Omental fat pad (tissue), 4 donors: Measurements from ENCODE around the gene KPRP. TPM values are rescaled to one million over a fixed set of nuclear protein-coding genes. Genes with fewer than 3 reads are reported as not detected.

Experiments
- ATAC-seq: fragments of 150-250 bp; one replicate; pipeline ENCODE4 v1.9.1; 2016; ENCODE audit warnings: mild to moderate bottlenecking, moderate library complexity; ENCODE audit not compliant: low FRiP score
- DNase-seq: peaks from one replicate; pipeline ENCODE4 v3.0.0-alpha.2; 2019; ENCODE audit warnings: low spot score
- total RNA-seq, 4 donors: library from RNA; depleted of rRNA; stranded (reverse); fragments of >200 nt; gene quantifications; one replicate each; pipeline ENCODE4 v1.1.0, GENCODE V29; 2016
- TF ChIP-seq, protein P1 (sequence below), 3 donors: fragments of 450-650 bp; IDR thresholded peaks; one replicate each; pipeline ENCODE4 v1.5.1; 2016 to 2017; ENCODE audit warnings: antibody characterized with exemption in 3 of 3, mild to moderate bottlenecking in 3 of 3, moderate library complexity in 2 of 3

KPRP gene
- total RNA-seq, 4 donors from 2014 or later, result not detected

DNA sequence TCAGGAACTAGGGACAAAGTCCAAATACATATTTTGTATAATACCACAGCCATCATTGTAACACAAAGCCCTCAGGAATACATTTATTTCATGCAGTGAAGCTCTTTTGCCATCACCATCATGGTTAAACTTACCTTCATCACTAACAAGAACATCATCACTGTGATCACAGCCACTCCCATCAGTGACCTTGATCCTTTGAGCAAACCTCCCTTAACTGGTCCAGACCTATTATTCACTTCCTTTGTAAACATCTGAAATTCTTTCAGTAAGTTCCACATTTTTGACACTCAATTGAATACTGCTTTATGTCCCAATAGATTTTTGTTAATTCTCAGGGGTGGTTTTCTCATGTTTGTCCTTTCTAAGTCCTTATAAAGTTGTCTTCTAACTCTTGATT, 16.2 kb upstream of the KPRP start:
- DNase-seq, result no peak

DNA sequence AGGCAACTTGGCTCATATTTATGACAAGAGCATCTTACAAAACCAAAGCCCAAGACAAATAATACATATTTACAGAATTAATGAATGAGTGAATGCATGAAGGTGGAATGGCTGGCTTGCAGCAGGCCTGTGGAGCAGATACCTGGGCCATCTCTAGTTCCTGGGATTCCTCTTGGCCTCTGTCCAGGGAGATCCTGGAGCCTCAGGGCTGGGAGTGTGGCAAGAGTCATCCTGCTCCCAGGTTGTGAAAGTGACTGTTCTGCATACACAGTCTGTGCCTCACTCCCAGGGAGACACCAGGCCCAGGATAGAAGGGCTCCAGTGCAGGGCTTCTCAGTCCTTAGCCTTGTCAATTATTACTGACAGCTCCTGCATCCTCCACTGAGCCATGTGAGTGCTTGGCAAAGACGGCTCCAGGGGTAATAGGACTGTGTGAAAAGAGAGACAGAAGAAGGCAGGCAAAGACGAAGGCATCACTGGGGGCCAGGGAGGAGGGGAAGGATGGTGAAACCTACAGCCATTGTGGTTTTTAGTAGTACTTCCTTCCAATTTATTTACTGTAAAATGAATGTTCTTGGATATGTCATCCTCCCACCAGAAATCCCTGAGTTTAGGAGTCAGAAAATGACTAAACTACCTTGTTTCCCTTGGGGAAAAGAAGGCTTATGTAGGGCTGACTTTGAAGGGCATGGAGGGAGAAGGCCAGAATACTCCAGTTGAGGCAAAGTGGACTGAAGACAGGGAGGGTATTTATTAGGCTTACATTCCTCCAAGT, 14.3 kb upstream of the KPRP start:
- TF ChIP-seq, protein P1, sequence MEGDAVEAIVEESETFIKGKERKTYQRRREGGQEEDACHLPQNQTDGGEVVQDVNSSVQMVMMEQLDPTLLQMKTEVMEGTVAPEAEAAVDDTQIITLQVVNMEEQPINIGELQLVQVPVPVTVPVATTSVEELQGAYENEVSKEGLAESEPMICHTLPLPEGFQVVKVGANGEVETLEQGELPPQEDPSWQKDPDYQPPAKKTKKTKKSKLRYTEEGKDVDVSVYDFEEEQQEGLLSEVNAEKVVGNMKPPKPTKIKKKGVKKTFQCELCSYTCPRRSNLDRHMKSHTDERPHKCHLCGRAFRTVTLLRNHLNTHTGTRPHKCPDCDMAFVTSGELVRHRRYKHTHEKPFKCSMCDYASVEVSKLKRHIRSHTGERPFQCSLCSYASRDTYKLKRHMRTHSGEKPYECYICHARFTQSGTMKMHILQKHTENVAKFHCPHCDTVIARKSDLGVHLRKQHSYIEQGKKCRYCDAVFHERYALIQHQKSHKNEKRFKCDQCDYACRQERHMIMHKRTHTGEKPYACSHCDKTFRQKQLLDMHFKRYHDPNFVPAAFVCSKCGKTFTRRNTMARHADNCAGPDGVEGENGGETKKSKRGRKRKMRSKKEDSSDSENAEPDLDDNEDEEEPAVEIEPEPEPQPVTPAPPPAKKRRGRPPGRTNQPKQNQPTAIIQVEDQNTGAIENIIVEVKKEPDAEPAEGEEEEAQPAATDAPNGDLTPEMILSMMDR (IDR thresholded peaks at IDR 0.05), result no peak
- no peak for ATAC-seq
- no peak for DNase-seq

More for the DNA sequence above, 16.2 kb upstream of the KPRP start:
- TF ChIP-seq, protein P1 (IDR thresholded peaks at IDR 0.05), result no peak
- ATAC-seq, result no peak

DNA sequence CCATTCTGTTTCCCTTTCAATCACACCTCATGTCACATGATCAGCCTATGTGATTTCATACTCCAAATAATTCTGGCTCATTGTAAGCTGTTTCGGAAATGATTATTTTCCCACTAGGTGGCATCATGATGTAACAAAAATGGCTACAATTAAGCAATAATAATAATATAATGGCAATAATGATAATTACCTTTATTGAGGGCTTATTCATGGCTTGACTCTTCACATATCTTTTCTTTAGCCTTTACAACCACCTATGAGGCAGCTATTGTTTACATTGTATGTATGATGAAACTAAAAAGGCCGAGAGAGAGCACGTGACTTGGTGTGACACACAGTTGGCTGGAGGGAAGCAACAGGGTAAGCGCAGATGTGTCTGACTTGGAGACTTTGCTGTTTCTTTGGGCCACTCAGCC, 12.5 kb upstream of the KPRP start:
- ATAC-seq, result no peak

DNA sequence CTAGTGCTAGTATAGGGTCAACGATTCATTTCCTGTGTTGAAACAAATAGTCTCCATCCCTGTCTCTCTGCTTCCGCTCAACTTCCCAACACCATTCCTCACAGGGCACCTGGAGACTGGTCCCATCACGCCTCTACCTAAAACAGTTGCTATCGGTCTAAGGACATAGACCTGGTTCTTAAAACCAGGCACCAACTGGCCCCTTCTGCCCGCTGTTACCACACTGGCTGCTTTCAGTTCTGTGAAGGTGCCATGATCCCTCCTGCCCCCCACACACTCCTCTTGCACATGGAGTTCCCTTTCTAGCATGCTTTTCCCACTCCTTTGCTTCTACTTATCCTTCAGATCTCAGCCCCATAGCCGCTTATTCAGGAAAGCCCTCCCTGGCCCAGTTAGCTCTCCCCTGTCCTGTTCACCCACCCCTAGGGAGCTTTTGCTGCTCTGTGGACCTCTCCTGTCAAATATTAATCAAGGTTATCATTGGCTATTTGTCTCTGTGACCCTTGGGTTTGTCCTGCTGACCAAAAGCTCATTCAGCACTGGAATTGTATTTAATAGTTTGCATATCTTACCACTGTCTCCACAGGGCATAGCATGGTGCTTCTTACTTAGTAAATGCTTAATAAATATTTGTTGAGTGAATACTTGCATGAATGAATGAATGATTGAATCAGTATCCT, 11.9 kb upstream of the KPRP start:
- no peak for ATAC-seq
- TF ChIP-seq, protein P1 (IDR thresholded peaks at IDR 0.05), result no peak
- no peak for DNase-seq

More for the DNA sequence above, 12.5 kb upstream of the KPRP start:
- TF ChIP-seq, protein P1 (IDR thresholded peaks at IDR 0.05), result no peak
- no peak for DNase-seq

DNA sequence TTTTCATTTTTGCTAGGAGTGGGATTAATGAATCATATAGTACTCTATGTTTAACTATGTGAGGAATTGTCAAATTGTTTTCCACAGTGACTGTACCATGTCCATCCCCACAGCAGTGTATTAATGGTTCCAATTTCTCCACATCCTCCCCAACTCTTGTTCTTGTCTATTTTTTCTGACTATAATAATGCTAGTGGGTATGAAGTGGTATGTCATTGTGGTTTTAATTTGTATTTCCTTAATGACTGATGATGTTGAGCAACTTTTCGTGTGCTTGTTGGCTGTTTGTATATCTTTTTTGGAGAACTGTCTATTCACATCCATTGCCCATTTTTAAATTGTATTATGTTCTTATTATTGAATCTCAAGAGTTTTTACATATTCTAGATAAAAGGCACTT, 10.0 kb upstream of the KPRP start:
- DNase-seq, result no peak
- TF ChIP-seq, protein P1 (IDR thresholded peaks at IDR 0.05), result no peak
- ATAC-seq, result no peak

DNA sequence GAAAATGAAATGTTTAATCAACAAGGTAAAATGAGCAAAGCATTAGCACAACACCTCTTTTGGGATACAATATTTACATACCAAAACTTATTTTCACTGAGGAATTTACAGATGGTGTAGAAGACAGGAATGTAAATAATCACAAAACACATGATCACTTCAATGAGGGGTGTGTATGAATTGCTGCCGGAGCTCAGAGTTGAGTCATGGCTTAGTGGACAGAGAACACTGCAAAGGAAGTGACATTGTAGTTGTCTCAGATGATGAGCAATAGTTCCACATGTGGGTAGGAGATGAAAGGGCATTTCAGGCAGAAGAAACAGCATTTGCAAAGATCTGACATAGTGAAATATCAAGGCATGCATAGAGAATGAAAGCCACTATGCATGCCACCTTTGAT, 5.6 kb upstream of the KPRP start:
- TF ChIP-seq, protein P1 (IDR thresholded peaks at IDR 0.05), result no peak
- no peak for ATAC-seq
- no peak for DNase-seq
